NT2/D1 (cell line): Measurements from ENCODE around the gene TTC21B.

Experiments used
- SUZ12 ChIP-seq: IDR thresholded peaks from 2 replicates; pipeline ENCODE4 v1.6.1; 2011; ENCODE audit not compliant: insufficient read length, insufficient read depth; ENCODE audit errors: extremely low read depth
- YY1 ChIP-seq: IDR thresholded peaks from 2 replicates; pipeline ENCODE4 v1.6.1; 2011; ENCODE audit not compliant: insufficient read length, insufficient read depth

- TF ChIP-seq SUZ12 = no peak
- TF ChIP-seq YY1 = no peak
Measured at GRCh38 chr2:165877565-165878550, 75.7 kb downstream of the TTC21B start.
